H1 (cell line): ENCODE measurements around the gene ACAP3. TPM values are rescaled to one million over a fixed set of nuclear protein-coding genes. Genes with fewer than 3 reads are reported as not detected.

Experiments
- CTCF ChIA-PET: fragments of 300-600 bp; sonication (Branson Sonifier 250); formaldehyde crosslinking; loops from one replicate; lab custom pipeline; 2021; ENCODE audit not compliant: partially characterized antibody; lab: Charles Lee
- POLR2A ChIA-PET: fragments of 300-600 bp; sonication (Branson Sonifier 250); formaldehyde crosslinking; loops from one replicate; lab custom pipeline; 2021; ENCODE audit warnings: inconsistent platforms; ENCODE audit not compliant: partially characterized antibody; lab: Charles Lee
- DNase-seq, 2 experiments: peaks; one replicate each; pipeline versions ENCODE4 v3.0.0 to v3.0.0-alpha.2; 2010 to 2022; ENCODE audit warnings: low spot score in 2 of 2, low read depth in 1 of 2, mixed read lengths in 1 of 2
- FAIRE-seq: peaks from 2 replicates; lab custom pipeline; 2011; peaks lifted over from hg19 to GRCh38; lab: Jason Lieb, UNC
- H2AFZ ChIP-seq: 2 replicates; pipeline ENCODE4 v1.8.1; 2012; ENCODE audit warnings: low read length, inconsistent platforms
- H2AK5ac ChIP-seq: 2 replicates; pipeline ENCODE4 v1.6.1; 2013; ENCODE audit warnings: low read depth, low read length
- H2BK120ac ChIP-seq: replicated peaks from 2 replicates; pipeline ENCODE3; 2013; ENCODE audit warnings: low read depth, low read length, inconsistent platforms
- H2BK12ac ChIP-seq: 2 replicates; pipeline ENCODE4 v1.6.1; 2013; ENCODE audit warnings: low read depth, low read length
- H2BK15ac ChIP-seq: 2 replicates; pipeline ENCODE4 v1.6.1; 2013; ENCODE audit warnings: low read length
- H2BK20ac ChIP-seq: 2 replicates; pipeline ENCODE4 v1.6.1; 2013; ENCODE audit warnings: low read length
- H2BK5ac ChIP-seq: 2 replicates; pipeline ENCODE4 v1.6.1; 2013; ENCODE audit warnings: low read depth, low read length
- H3K14ac ChIP-seq: 2 replicates; pipeline ENCODE4 v1.6.1; 2013; ENCODE audit warnings: inconsistent platforms; ENCODE audit not compliant: insufficient read length
- H3K18ac ChIP-seq: 2 replicates; pipeline ENCODE4 v1.6.1; 2013; ENCODE audit warnings: low read length; ENCODE audit errors: extremely low read depth
- H3K23ac ChIP-seq: 2 replicates; pipeline ENCODE4 v1.6.1; 2013; ENCODE audit warnings: inconsistent platforms; ENCODE audit not compliant: insufficient read length
- H3K23me2 ChIP-seq: 2 replicates; pipeline ENCODE4 v1.6.1; 2013; ENCODE audit warnings: low read depth, low read length
- H3K27ac ChIP-seq: 2 replicates; pipeline ENCODE4 v1.6.1; 2011; ENCODE audit warnings: low read depth, low read length, inconsistent platforms
- H3K27me3 ChIP-seq, 4 experiments: replicated peaks in 1 of 4; 1 replicate in 1 of 4; 2 replicates in 3 of 4; pipeline versions ENCODE4 v1.6.1 to v1.8.1; 2011 to 2013; ENCODE audit warnings: low read length in 3 of 4, mild to moderate bottlenecking in 3 of 4, inconsistent platforms in 2 of 4, mixed read lengths in 2 of 4, moderate library complexity in 1 of 4; ENCODE audit not compliant: control insufficient read depth in 3 of 4, insufficient read depth in 3 of 4; ENCODE audit errors: extremely low read depth in 1 of 4
- H3K36me3 ChIP-seq, 4 experiments: 2 replicates each; pipeline versions ENCODE4 v1.6.1 to v1.8.1; 2011 to 2013; ENCODE audit warnings: mild to moderate bottlenecking in 4 of 4, low read length in 3 of 4, moderate library complexity in 2 of 4, control low read depth in 1 of 4, inconsistent platforms in 1 of 4; ENCODE audit not compliant: insufficient read depth in 4 of 4, control insufficient read depth in 2 of 4
- H3K4ac ChIP-seq: replicated peaks from 2 replicates; pipeline ENCODE3; 2013; ENCODE audit warnings: low read length, low read depth, mixed read lengths, inconsistent platforms; ENCODE audit not compliant: insufficient read length
- H3K4me1 ChIP-seq, 4 experiments: replicated peaks in 1 of 4; 1 replicate in 1 of 4; 2 replicates in 3 of 4; pipeline versions ENCODE4 v1.6.1 to v1.8.1; 2011 to 2013; ENCODE audit warnings: low read length in 3 of 4, inconsistent platforms in 2 of 4, mixed read lengths in 1 of 4; ENCODE audit not compliant: insufficient read depth in 4 of 4, control insufficient read depth in 3 of 4
- H3K4me2 ChIP-seq, 2 experiments: 2 replicates each; pipeline versions ENCODE4 v1.6.1 to v1.8.1; 2011 to 2013; ENCODE audit warnings: low read depth in 2 of 2, low read length in 2 of 2, control low read depth in 1 of 2, inconsistent platforms in 1 of 2, mild to moderate bottlenecking in 1 of 2; ENCODE audit not compliant: insufficient read depth in 1 of 2
- H3K4me3 ChIP-seq, 4 experiments: fragments of 200-600, 300-600 bp in 1 of 4; sonication (generic), shearing (Covaris generic), sonication (Bioruptor Twin) in 1 of 4; 2 replicates each; pipeline versions ENCODE4 v1.5.1 to v1.8.1; 2011 to 2016; ENCODE audit warnings: low read length in 4 of 4, low read depth in 3 of 4, control low read depth in 2 of 4, inconsistent platforms in 2 of 4, mild to moderate bottlenecking in 2 of 4, mixed read lengths in 1 of 4, moderate library complexity in 1 of 4; ENCODE audit not compliant: insufficient read depth in 2 of 4; ENCODE audit errors: extremely low read depth in 1 of 4
- H3K56ac ChIP-seq: replicated peaks from 2 replicates; pipeline ENCODE3; 2013; ENCODE audit warnings: low read depth, mild to moderate bottlenecking, mixed read lengths, low read length, inconsistent platforms; ENCODE audit not compliant: insufficient read length
- H3K79me1 ChIP-seq: 2 replicates; pipeline ENCODE4 v1.6.1; 2013; ENCODE audit warnings: low read depth, low read length, control low read depth
- H3K79me2 ChIP-seq, 2 experiments: 2 replicates each; pipeline versions ENCODE4 v1.6.1 to v1.8.1; 2012 to 2013; ENCODE audit warnings: low read length in 2 of 2, mild to moderate bottlenecking in 2 of 2, inconsistent platforms in 1 of 2; ENCODE audit not compliant: insufficient read depth in 2 of 2, control insufficient read depth in 1 of 2
- H3K9ac ChIP-seq, 4 experiments: replicated peaks in 1 of 4; 1 replicate in 1 of 4; 2 replicates in 3 of 4; pipeline versions ENCODE4 v1.6.1 to v1.8.1; 2011 to 2013; ENCODE audit warnings: low read depth in 3 of 4, low read length in 3 of 4, control low read depth in 2 of 4, mild to moderate bottlenecking in 2 of 4, moderate library complexity in 2 of 4, inconsistent platforms in 1 of 4; ENCODE audit errors: extremely low read depth in 1 of 4
- H3K9me3 ChIP-seq, 2 experiments: 2 replicates each; pipeline versions ENCODE4 v1.6.1 to v1.8.1; 2012 to 2013; ENCODE audit warnings: mild to moderate bottlenecking in 2 of 2, moderate library complexity in 2 of 2, control low read depth in 1 of 2, inconsistent platforms in 1 of 2, low read depth in 1 of 2, low read length in 1 of 2, mixed read lengths in 1 of 2; ENCODE audit not compliant: insufficient read depth in 2 of 2
- H4K20me1 ChIP-seq, 2 experiments: replicated peaks in 1 of 2; 2 replicates each; pipeline versions ENCODE3 to v1.8.1; 2011 to 2013; ENCODE audit warnings: inconsistent platforms in 2 of 2, low read length in 2 of 2, mild to moderate bottlenecking in 1 of 2; ENCODE audit not compliant: insufficient read depth in 2 of 2, control insufficient read depth in 1 of 2
- H4K5ac ChIP-seq: 2 replicates; pipeline ENCODE4 v1.6.1; 2013; ENCODE audit warnings: low read length, low read depth, mixed read lengths, inconsistent platforms; ENCODE audit not compliant: insufficient read length
- H4K8ac ChIP-seq: 2 replicates; pipeline ENCODE4 v1.8.0; 2013; ENCODE audit warnings: mild to moderate bottlenecking, moderate library complexity, low read length, inconsistent platforms; ENCODE audit not compliant: insufficient read depth; ENCODE audit errors: extremely low read depth
- H4K91ac ChIP-seq: replicated peaks from 2 replicates; pipeline ENCODE3; 2013; ENCODE audit warnings: low read length, mixed read lengths, inconsistent platforms; ENCODE audit not compliant: insufficient read length
- BRCA1 ChIP-seq: IDR thresholded peaks from 2 replicates; pipeline ENCODE4 v1.6.1; 2012; ENCODE audit warnings: low read depth, low read length, improper control_type of control experiment
- WGBS, 2 experiments: shearing (Covaris generic) in 1 of 2; methylation state at CpG; one replicate each; pipeline versions ENCODE4 v1.1.6 to v1.1.7; 2013 to 2015; ENCODE audit warnings: low lambda C conversion rate in 2 of 2, mixed read lengths in 2 of 2, inconsistent platforms in 1 of 2, low coverage in 1 of 2, missing lambda C conversion rate in 1 of 2; ENCODE audit not compliant: insufficient replicate concordance in 2 of 2, insufficient coverage in 1 of 2, insufficient read length in 1 of 2; ENCODE audit errors: extremely low coverage in 1 of 2, missing lambda C conversion rate in 1 of 2; 5-methylcytosine and 5-hydroxymethylcytosine counted together
- polyA plus RNA-seq, 7 experiments: library from polyadenylated mRNA; depleted of rRNA in 3 of 7; stranded (reverse) in 5 of 7; unstranded in 2 of 7; fragments of >200 nt in 5 of 7; fragments of 200-250 nt in 2 of 7; gene quantifications; 1 replicate in 5 of 7; 2 replicates in 1 of 7; 4 replicates in 1 of 7; pipeline versions ENCODE4 v1.2.1 to v1.2.3, GENCODE V29; 2011 to 2013; ENCODE audit warnings: missing spikeins in 2 of 7, mixed read lengths in 2 of 7
- total RNA-seq: library from RNA; stranded (reverse); fragmentation: NEBNext Ultra II Directional; extraction: Animal tissue kit (Norgen Biotek cat#: 25700); gene quantifications from 2 replicates; pipeline ENCODE4 v1.2.1, GENCODE V29; 2021
- TF ChIP-seq, protein P1 (sequence below), 3 experiments: IDR thresholded peaks; 1 replicate in 2 of 3; 2 replicates in 1 of 3; pipeline versions ENCODE4 v1.5.1 to v1.6.1; 2011; ENCODE audit warnings: low read length in 3 of 3, mild to moderate bottlenecking in 3 of 3, inconsistent platforms in 2 of 3, low read depth in 1 of 3, moderate library complexity in 1 of 3; ENCODE audit not compliant: insufficient read depth in 1 of 3; ENCODE audit errors: control extremely low read depth in 1 of 3

Gene ACAP3
- total and polyA plus RNA-seq, 2 of the 8 experiments (the other 6 are each of a cell fraction or from before 2014, with no cell fraction given), result 14.8 to 28.3 TPM

DNA sequence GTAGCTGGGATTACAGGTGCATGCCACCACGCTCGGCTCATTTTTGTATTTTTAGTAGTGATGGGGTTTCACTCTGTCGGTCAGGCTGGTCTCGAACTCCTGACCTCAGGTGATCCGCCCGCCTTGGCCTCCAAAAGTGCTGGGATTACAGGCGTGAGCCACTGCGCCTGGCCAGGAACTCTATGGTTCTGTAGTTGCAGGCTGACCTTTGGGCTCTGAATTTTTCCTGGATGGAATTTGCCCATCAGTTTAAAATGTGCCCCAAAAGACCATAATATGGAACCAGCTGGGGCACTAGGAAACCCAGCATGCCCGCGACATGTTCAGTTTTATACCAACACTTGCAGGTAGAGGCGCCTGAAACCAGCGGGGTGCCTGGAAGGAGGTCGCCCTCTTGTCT lies 29.1 kb downstream of the ACAP3 start:
- H2BK5ac ChIP-seq, result no peak overlapping the region
- no peaks in the 10 kb centered on the region for H3K79me1 ChIP-seq
- H3K23me2 ChIP-seq, result peaks cover 3% of the 10 kb centered on the region; the same call in 1 of the 2 replicates
- H4K91ac ChIP-seq, result no peak overlapping the region
- H3K56ac ChIP-seq, result no peak overlapping the region
- no peaks in the 10 kb centered on the region for H3K36me3 ChIP-seq
- DNase-seq (no peak), FAIRE-seq (no peak)
- no peak overlapping the region for H2AFZ ChIP-seq
- no peak overlapping the region for H4K5ac ChIP-seq
- H3K4me1 ChIP-seq, result peaks cover 0 to 7% (median under 1%) of the 10 kb centered on the region in 4 experiments; a peak in 2 of 7 replicates
- no peaks in the 10 kb centered on the region; a peak in 1 of 7 replicates for H3K27me3 ChIP-seq
- no peak overlapping the region for H3K4me3 ChIP-seq
- H3K27ac ChIP-seq, result no peak overlapping the region
- no peaks in the 10 kb centered on the region for H3K79me2 ChIP-seq
- CTCF ChIA-PET, result interaction anchor here (0.6 to 6.1 kb wide), 4 partner anchors 13 to 73 kb away, joined by 3 to 38 read pairs (median 3); no protein-coding TSS in a partner anchor
- H2BK120ac ChIP-seq, result no peak overlapping the region
- no peak overlapping the region for H2BK15ac ChIP-seq
- H2BK20ac ChIP-seq, result no peak overlapping the region
- no peak overlapping the region for H4K8ac ChIP-seq
- H3K4me2 ChIP-seq, result no peak overlapping the region
- no peak overlapping the region for H2BK12ac ChIP-seq
- POLR2A ChIA-PET, result interaction anchor here (1.7 kb wide), 1 partner anchor 11 kb away, joined by 3 read pairs; no protein-coding TSS in a partner anchor
- H4K20me1 ChIP-seq, result no peaks in the 10 kb centered on the region
- no peak overlapping the region for H3K14ac ChIP-seq
- no peak overlapping the region for H3K23ac ChIP-seq
- H2AK5ac ChIP-seq, result no peak overlapping the region
- 90% methylated on average over 13 of the region's 13 CpGs; no CpG with 5 or more reads in 1 of the 2 experiments for WGBS, 2 experiments
- H3K9me3 ChIP-seq, result no peaks in the 10 kb centered on the region
- no peak overlapping the region for H3K18ac ChIP-seq
- no peak overlapping the region for H3K9ac ChIP-seq
- no peak overlapping the region for H3K4ac ChIP-seq
- TF ChIP-seq BRCA1, result no peak
- TF ChIP-seq, protein P1, sequence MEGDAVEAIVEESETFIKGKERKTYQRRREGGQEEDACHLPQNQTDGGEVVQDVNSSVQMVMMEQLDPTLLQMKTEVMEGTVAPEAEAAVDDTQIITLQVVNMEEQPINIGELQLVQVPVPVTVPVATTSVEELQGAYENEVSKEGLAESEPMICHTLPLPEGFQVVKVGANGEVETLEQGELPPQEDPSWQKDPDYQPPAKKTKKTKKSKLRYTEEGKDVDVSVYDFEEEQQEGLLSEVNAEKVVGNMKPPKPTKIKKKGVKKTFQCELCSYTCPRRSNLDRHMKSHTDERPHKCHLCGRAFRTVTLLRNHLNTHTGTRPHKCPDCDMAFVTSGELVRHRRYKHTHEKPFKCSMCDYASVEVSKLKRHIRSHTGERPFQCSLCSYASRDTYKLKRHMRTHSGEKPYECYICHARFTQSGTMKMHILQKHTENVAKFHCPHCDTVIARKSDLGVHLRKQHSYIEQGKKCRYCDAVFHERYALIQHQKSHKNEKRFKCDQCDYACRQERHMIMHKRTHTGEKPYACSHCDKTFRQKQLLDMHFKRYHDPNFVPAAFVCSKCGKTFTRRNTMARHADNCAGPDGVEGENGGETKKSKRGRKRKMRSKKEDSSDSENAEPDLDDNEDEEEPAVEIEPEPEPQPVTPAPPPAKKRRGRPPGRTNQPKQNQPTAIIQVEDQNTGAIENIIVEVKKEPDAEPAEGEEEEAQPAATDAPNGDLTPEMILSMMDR (IDR thresholded peaks at IDR 0.05; ENCODE audit: control extremely low read depth in 1 of 3, insufficient read depth in 1 of 3, low read depth in 1 of 3, low read length in 3 of 3), result peak in 1 of 3 experiments; percentile 4; a peak in 1 of 4 replicates
